22Rv1 (cell line): ENCODE data around the gene NAV1.
"Not testable (repeated sequence)": the region's sequence is repeated elsewhere in the genome, so short reads cannot be mapped to it uniquely, and the experiment has no call there.

Source experiments
- ZFX ChIP-seq: fragments of 450-650 bp; IDR thresholded peaks from 2 replicates; pipeline ENCODE4 v1.6.1; 2017; ENCODE audit warnings: antibody characterized with exemption, borderline replicate concordance
- TF ChIP-seq, protein P1 (sequence below): fragments of 450-650 bp; IDR thresholded peaks from 2 replicates; pipeline ENCODE4 v1.5.1; 2017; ENCODE audit warnings: mild to moderate bottlenecking

DNA sequence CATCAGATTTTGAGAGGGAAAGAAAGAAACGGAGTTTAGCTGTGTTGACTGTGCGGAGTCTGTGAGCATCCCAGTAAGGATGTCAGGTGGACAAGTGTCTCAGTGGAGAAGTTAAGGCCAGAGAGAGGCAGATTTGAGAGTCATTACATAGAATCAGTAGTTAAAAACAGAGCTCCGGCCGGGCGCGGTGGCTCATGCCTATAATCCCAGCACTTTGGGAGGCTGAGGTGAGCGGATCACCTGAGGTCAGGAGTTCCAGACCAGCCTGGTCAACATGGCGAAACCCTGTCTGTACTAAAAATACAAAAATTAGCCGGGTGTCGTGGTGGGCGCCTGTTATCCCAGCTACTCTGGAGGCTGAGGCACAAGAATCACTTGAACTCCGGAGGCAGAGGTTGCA, 42.4 kb downstream of the NAV1 start:
- TF ChIP-seq, protein P1, sequence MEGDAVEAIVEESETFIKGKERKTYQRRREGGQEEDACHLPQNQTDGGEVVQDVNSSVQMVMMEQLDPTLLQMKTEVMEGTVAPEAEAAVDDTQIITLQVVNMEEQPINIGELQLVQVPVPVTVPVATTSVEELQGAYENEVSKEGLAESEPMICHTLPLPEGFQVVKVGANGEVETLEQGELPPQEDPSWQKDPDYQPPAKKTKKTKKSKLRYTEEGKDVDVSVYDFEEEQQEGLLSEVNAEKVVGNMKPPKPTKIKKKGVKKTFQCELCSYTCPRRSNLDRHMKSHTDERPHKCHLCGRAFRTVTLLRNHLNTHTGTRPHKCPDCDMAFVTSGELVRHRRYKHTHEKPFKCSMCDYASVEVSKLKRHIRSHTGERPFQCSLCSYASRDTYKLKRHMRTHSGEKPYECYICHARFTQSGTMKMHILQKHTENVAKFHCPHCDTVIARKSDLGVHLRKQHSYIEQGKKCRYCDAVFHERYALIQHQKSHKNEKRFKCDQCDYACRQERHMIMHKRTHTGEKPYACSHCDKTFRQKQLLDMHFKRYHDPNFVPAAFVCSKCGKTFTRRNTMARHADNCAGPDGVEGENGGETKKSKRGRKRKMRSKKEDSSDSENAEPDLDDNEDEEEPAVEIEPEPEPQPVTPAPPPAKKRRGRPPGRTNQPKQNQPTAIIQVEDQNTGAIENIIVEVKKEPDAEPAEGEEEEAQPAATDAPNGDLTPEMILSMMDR: not testable (repeated sequence)
- not testable (repeated sequence) for TF ChIP-seq ZFX
